DMS 273 (cell line): Measurements from ENCODE around the gene PNPLA5.
"Not testable (repeated sequence)": the region's sequence is repeated elsewhere in the genome, so short reads cannot be mapped to it uniquely, and the experiment has no call there.

ENCODE experiments used
- DNase-seq: peaks from one replicate; lab custom pipeline; 2025; ENCODE audit not compliant: unreplicated experiment; lab: John Stamatoyannopoulos, UW

The PNPLA5 gene

GRCh38 chr22:43882122-43882767, 9.6 kb downstream of the PNPLA5 start:
- DNase-seq = no peak

GRCh38 chr22:43881091-43882061, 10.4 kb downstream of the PNPLA5 start:
- no peak for DNase-seq

GRCh38 chr22:43880541-43880991, 11.2 kb downstream of the PNPLA5 start:
- no peak for DNase-seq

- no peak for DNase-seq
Measured at GRCh38 chr22:43879901-43880540, 11.8 kb downstream of the PNPLA5 start.

GRCh38 chr22:43878831-43879550, 12.8 kb downstream of the PNPLA5 start:
- DNase-seq = no peak

GRCh38 chr22:43878079-43878795, 13.6 kb downstream of the PNPLA5 start:
- DNase-seq = no peak

- no peak for DNase-seq
Measured at GRCh38 chr22:43876866-43877509, 14.8 kb downstream of the PNPLA5 start.

- no peak for DNase-seq
Measured at GRCh38 chr22:43869799-43870198, 22.0 kb downstream of the PNPLA5 start.

- not testable (repeated sequence) for DNase-seq
Measured at GRCh38 chr22:43869001-43869400, 22.8 kb downstream of the PNPLA5 start.

- DNase-seq = peak; percentile 55
Measured at GRCh38 chr22:43867839-43868635, 23.8 kb downstream of the PNPLA5 start.

- DNase-seq = no peak
Measured at GRCh38 chr22:43862882-43863202, 29.0 kb downstream of the PNPLA5 start.

GRCh38 chr22:43862074-43862881, 29.5 kb downstream of the PNPLA5 start, which contains the start of gene SULT4A1:
SULT4A1 (minus strand) TSS chr22:43862513; CDS start chr22:43862382, 131 bp downstream.
- peak; percentile 75 for DNase-seq

GRCh38 chr22:43861529-43861928, 30.3 kb downstream of the PNPLA5 start:
- DNase-seq = peak; percentile 29

- peak; percentile 26 for DNase-seq
Measured at GRCh38 chr22:43860831-43861230, 31.0 kb downstream of the PNPLA5 start.

- DNase-seq = peak; percentile 92
Measured at GRCh38 chr22:43860126-43860525, 31.7 kb downstream of the PNPLA5 start.

- no peak for DNase-seq
Measured at GRCh38 chr22:43859621-43860020, 32.2 kb downstream of the PNPLA5 start.

GRCh38 chr22:43859176-43859575, 32.6 kb downstream of the PNPLA5 start:
- DNase-seq = no peak
